AG09309 (cell line): Measurements from ENCODE around the gene TGFB2.

Experiments used
- DNase-seq: peaks from one replicate; pipeline ENCODE4 v3.0.0-alpha.2; 2010; ENCODE audit warnings: low read depth
- H3K4me3 ChIP-seq: 2 replicates; pipeline ENCODE4 v1.5.1; 2011; ENCODE audit warnings: mild to moderate bottlenecking, low read depth, low read length, moderate library complexity; ENCODE audit not compliant: control insufficient read depth
- CTCF ChIP-seq: IDR thresholded peaks from 2 replicates; pipeline ENCODE4 v1.5.1; 2011; ENCODE audit warnings: mild to moderate bottlenecking, low read depth, low read length, inconsistent platforms; ENCODE audit not compliant: insufficient read depth, control insufficient read depth; ENCODE audit errors: missing control alignments

Gene TGFB2

GRCh38 chr1:218366322-218367052 lies 21.4 kb downstream of the TGFB2 start:
- TF ChIP-seq CTCF, result no peak
- H3K4me3 ChIP-seq, result no peak overlapping the region
- DNase-seq, result no peak

GRCh38 chr1:218367118-218367517 lies 22.0 kb downstream of the TGFB2 start:
- H3K4me3 ChIP-seq, result no peak overlapping the region
- no peak for DNase-seq
- no peak for TF ChIP-seq CTCF

GRCh38 chr1:218368686-218369085 lies 23.6 kb downstream of the TGFB2 start:
- H3K4me3 ChIP-seq, result no peak overlapping the region
- TF ChIP-seq CTCF, result no peak
- DNase-seq, result no peak

GRCh38 chr1:218369688-218370511 lies 24.8 kb downstream of the TGFB2 start:
- DNase-seq, result no peak

GRCh38 chr1:218371927-218372672 lies 27.0 kb downstream of the TGFB2 start:
- no peak overlapping the region for H3K4me3 ChIP-seq
- TF ChIP-seq CTCF, result no peak
- no peak for DNase-seq

More at GRCh38 chr1:218369688-218370511, 24.8 kb downstream of the TGFB2 start:
- TF ChIP-seq CTCF, result no peak
- H3K4me3 ChIP-seq, result no peak overlapping the region
